Measurements from ENCODE around the gene GABRB2.
"Not testable (repeated sequence)": the region's sequence is repeated elsewhere in the genome, so short reads cannot be mapped to it uniquely, and the experiment has no call there.

GABRB2 gene

GRCh38 chr5:161385027-161385426 is 161.5 kb downstream of the GABRB2 start:
- no peak for DNase-seq

DNA sequence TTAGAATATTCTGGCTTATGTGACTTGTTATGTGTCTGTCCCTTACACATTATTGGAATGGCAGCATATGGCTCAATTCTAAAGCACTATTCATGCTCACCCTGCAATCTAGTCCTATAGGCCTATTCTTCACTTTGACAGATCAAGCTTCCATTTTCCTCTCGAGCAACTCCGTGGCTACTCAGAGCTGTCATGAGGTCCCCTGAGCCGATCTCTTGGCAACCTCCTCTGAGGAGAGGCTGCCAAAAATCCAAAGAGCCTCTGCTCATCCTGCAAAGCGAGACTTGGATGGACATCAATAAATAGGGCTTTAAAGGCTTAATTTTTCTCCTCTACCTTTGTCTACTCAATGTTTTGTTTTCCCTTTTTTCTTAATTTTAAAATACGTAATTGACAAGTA is 163.8 kb downstream of the GABRB2 start:
- no peak for DNase-seq

- DNase-seq = no peak
These were observed 166.0 kb downstream of the GABRB2 start for GRCh38 chr5:161380486-161380885.

DNA sequence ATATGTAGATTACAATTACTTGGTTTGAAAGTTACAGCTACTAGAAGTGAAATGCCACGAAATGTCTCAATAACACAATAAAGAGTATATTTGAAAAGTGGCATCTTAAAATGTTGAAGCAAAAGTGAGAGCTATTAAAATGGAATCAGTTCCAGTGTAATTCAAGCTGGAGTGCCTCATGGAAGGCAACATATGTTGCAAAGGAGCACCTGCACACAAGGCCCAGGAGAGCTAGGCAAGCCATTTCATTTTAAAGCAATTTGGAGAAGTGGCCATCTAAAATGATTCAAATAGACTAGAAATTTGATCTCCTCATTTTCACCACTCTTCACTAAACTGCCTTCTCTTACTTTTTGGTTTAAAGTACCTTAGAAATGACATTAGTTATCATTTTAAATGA is 167.8 kb downstream of the GABRB2 start:
- no peak for DNase-seq

DNA sequence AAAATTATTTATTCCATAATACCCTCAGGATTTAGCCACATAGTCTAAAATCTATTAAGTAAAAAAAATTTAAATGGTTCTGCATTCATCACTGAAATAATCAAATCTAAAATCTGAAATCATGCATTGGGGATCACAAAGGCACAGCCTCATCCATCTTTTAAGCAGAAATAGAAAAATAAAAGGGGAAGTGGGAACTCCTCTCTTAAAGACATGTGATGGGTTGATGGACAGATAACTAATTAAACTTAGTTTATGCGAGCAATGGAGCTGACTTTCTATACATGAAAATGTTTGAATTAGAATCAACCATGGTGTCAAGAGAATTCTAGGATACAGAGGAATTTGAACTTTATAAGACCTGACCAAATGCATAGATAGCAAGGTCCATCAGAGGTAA is 170.5 kb downstream of the GABRB2 start:
- no peak for DNase-seq

- no peak for DNase-seq
These were observed 173.2 kb downstream of the GABRB2 start for GRCh38 chr5:161373345-161373707.

DNA sequence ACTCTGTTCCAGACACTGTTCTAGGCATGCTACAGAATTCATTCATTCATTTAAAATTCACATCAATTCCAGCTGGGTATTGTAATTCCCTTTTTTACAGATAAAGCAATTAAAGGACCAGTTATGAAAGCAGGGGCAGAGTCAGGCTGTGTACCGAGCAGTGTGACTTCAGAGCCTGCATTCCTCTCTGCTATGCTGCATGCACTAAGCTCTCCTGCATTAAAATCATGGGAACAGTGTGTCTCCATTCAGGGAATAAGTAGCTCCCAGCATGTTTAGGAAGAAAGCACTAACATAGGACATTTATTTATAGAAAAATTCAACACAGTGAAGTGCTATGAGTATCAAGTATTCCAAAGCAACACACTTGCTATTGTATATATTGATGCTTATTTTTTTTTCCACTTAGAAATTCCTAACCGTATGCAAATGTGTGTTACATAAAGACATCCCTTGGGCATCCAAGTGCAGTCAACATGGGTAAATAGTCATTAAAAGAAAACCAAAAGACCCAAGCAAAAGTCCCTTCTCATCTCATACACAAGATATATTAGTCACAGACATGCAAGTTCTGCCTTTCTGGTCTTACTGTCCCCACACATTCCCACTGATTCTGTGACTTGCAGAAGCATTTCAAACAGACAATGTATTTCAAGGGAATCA is 173.7 kb downstream of the GABRB2 start:
- peak in 1 of 2 donors; percentile 25 for DNase-seq

DNA sequence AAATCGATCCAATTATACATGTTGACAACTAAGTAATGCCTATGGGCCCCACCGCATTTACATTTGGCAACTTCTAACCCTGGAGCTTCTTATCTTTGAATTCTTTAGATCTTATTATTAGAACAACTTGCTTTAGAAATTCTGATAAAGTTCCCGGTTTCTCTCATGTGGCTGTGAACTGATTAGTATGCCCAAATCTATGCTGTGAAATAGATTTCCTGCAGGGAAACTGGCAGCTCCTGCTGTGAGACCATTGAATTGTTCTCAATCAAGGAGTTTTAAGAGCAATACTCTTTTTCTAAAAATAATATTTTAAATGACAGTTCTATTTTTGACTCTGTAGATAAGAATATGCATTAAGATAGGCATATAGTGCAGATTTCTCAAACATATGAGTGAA is 177.5 kb downstream of the GABRB2 start:
- no peak for DNase-seq

DNA sequence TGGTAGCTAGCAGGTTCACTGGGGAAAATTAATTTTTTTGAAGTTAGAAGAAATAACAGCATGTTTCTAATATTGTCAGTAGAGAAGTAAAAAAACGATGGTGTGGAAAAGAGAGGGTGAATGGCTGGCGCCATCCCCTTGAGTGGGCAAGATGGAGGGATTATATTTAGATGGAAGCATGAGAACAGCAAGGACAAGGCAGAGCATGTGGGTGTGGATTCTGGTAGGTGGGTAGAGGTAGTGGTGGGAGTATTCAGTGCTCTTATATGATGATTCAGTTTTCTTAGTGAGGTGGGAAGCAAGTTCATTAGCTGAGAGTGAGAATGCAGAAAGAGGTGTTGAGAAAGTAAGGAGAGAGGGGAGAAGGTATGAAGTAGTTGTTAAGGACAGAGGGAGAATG is 188.1 kb downstream of the GABRB2 start:
- no peak for DNase-seq

- no peak for DNase-seq
These were observed 202.3 kb downstream of the GABRB2 start for GRCh38 chr5:161344234-161344633.

GRCh38 chr5:161342886-161343285 is 203.6 kb downstream of the GABRB2 start:
- no peak for DNase-seq

DNA sequence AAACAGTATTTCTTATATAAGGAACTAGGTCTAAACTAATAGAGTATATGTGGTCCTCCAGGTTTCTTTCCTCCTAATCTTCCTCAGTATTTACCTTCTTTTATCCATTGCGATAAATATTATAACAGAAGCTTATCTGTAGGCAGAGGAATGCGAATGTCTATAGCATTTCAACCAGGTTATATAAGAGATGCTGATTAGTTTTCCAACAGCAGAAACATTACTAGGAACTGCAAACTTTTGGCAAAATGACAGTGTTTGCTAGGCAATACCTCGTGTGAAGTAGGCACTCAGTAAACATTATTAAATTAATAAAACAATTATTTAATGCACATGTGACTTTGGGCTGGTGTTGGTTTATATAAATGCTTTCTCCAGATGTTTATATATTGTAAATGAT is 206.5 kb downstream of the GABRB2 start:
- DNase-seq = no peak

GRCh38 chr5:161333194-161333880 is 213.2 kb downstream of the GABRB2 start:
- DNase-seq = no peak

DNA sequence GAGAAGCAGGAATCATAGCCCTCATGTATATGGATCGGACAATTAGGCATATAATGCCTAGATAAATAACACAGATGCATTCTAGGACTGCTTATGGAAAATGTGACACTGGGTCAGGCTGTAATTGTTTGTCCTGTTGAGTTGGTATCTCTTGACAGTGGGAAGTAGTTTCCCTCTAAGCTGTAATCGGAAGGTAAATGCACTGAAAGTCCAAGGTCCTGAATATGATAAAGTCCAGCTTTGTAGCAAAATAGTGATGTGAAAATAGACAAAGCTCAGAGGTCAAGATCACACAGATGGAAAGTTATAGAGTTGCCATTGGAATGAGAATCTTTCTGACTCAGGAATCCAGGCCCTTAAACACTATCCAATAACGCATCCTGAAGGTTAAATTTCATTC is 214.2 kb downstream of the GABRB2 start:
- no peak for DNase-seq

DNA sequence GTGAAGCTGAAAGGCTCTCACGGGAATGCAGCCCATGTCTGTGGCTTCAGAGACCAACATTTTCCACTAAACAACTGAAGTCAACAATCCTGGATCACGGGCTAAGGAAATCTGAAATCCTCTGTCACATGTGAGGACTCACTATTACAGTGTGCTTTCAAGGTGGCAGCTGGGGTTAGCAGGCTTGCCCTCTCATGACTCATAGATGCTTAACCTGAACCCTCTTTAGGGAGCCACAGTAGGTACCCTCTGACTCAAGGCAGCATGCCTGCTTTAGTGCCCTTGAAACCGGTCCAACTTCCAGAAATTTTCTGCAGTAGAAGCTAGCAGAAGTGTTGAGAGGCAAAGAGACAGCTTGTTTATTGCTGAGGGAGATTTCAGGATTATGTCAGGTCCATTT is 232.5 kb downstream of the GABRB2 start:
- DNase-seq = no peak

DNA sequence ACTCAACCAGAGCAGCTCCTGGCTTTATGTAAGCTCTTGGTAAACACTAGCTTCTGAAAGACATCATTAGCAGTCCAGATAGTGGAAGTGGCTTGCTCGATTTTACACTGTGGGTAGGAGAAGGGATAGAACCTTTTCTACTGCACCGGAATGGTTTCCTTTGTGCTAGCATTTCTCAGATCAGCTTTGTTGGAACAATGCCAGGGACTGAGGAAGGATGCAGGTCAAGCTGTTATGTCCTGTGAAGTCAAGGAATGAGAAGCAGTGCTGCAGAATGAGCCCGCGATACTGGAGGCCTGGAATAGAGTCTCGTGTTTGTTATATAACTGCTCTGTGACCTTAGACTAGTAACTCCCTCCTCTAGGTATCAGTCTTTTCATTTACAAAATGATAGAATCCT is 233.6 kb downstream of the GABRB2 start:
- no peak for DNase-seq

DNA sequence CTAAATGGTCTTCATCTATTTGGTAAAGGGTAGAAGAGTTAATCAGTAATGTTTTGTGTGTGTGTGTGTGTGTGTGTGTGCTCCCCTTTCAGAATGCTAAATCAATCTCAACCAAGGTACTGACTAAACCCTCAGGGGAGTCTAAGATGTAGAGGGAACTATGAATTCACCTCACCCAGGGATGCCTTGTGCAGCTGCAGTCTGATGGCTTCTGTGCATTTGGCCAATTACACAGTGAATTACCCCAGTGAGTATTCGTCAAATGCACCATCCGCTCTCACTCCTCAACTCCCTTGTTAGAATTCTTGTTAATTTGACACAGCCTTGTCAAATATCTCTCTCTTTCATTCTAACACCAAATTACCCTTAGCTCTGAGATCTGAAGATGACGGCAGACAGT is 234.6 kb downstream of the GABRB2 start:
- no peak for DNase-seq

DNA sequence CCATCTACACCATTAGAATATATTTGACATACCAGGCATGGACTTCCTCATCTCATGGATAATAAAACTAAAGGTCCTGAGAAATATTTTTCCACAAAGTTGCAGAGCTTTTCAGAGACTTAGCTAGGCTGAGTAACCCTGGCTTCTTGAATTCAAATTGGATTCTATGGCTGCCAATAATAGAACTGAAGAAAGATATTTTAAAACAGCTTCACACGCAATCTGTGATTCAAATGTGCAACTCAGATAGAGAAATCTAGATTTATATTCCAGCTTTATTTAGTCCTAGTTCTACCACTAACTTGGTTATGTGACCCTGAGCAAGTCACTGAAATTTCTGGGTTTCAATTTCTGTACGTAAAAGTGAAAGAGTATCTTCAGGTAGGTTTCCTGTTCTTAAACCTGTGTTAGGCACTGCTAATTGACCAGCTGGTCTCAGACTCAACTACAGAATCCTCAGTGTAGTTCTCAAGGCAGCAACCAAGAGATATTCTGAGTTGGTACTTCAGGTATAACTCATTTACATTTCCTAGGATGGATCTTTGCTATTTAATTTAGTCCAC is 235.3 kb downstream of the GABRB2 start:
- no peak for DNase-seq

- no peak for DNase-seq
These were observed 240.1 kb downstream of the GABRB2 start for GRCh38 chr5:161306351-161306995.

DNA sequence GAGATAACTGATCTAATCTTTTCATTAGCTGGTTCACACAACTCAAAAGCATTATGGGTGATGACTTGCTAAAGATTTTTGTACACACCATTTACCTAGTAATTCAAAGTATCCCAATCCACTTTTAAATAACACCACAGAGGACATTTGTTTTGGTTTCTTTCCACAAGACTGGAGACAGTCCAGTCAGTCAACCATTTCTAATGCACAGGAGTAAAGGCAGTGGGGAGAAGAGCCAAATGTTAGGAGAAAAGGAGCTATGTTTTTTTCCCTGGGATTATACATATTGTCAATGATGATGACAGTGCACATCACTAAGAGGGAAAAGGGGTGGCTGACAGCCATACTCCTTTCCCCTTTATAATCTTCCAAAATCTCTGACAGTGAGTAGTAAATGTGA is 240.9 kb downstream of the GABRB2 start:
- DNase-seq = no peak

GRCh38 chr5:161302559-161302958 is 244.0 kb downstream of the GABRB2 start:
- no peak for DNase-seq

- no peak for DNase-seq
These were observed 244.9 kb downstream of the GABRB2 start for GRCh38 chr5:161301586-161301985.

DNA sequence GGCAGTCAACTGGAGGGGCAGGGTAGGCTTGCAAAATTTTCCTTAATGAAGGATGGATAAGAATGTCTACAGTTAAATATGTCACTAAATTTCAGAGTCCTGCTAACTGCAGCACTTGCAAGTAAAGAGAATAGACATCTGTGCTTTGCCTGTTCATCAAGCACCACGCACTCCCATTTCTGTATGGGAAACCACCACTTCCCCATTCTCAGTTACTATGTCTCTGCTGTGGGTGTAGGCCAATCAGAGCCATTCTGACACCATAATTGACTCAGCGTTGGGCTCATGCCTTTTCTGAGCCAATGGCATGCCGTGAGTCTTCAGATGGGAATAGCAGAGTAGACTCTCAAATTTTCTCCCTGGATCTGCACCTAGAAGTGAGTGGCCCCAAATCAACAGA is 247.5 kb downstream of the GABRB2 start:
- DNase-seq = no peak

DNA sequence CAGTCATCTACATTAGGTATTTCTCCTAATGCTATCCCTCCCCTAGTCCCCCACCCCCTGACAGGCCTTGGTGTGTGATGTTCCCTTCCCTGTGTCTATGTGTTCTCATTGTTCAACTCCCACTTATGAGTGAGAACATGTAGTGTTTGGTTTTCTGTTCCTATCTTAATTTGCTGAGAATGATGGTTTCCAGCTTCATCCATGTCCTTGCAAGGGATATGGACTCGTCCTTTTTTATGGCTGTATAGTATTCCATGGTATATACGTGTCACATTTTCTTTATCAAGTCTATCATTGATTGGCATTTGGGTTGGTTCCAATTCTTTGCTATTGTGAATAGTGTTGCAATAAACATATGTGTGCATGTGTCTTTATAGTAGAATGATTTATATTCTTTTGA is 249.1 kb downstream of the GABRB2 start:
- not testable (repeated sequence) for DNase-seq
